Measurements from ENCODE around the gene GNAO1. TPM values are rescaled to one million over a fixed set of nuclear protein-coding genes. Genes with fewer than 3 reads are reported as not detected.

Gene GNAO1
- total and polyA plus RNA-seq, 7 donors = 0.35 to 1.9 (median 0.60) TPM

DNA sequence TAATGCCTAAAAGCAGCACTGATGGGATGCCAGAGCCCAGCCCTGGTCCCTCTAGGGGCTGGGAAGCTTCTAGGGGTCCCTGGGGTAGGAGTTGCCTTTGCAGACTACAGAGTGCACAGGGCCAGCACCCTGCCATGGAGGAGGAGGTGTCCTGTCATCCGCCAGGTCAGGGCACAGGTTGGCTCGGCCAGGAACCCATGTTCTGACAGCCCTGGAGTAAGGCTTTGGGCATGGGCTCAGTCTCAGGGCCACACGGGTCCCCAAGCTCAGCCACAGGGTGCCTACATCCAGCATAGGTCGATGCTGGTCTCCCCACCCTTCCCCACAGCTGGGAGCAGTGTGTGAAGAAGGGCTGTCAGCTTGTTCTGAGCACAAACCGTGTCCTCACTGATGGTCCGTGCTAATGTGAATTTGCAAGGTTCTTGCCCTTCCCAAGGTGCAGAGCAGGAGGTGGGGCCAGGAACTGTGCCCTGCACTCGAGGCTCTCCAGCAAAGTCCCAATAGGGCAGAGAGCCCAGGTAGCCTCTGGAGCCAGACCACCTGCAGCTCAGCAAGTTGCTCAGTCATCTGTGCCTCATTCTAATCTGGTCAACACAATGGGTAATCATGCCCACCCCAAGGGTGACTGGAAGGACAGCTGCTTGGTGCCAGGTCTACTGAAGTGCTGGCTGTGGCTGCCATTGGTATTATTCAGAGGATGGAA is 161.2 kb downstream of the GNAO1 start:
- no peaks in the 10 kb centered on the region for H3K36me3 ChIP-seq (ENCODE audit: insufficient read depth in 1 of 2, low read depth in 1 of 2)
- no peak overlapping the region for H3K27ac ChIP-seq
- no peak overlapping the region for H3K4me3 ChIP-seq
- H3K9me3 ChIP-seq = no peaks in the 10 kb centered on the region
- DNase-seq (peak in 1 of 2 donors; percentile 37), ATAC-seq (no peak)
- 67 to 73% (median 70%) methylated on average over 7 of the region's 7 CpGs for WGBS, 3 donors
- no peak for TF ChIP-seq CTCF (IDR thresholded peaks at IDR 0.05)
- peaks cover 6% of the 10 kb centered on the region for H3K4me1 ChIP-seq
- intact Hi-C loops (cut with DNase I) = no loop called here
- no peaks in the 10 kb centered on the region for H3K27me3 ChIP-seq (ENCODE audit: insufficient read depth in 3 of 3, low read length in 2 of 3)

DNA sequence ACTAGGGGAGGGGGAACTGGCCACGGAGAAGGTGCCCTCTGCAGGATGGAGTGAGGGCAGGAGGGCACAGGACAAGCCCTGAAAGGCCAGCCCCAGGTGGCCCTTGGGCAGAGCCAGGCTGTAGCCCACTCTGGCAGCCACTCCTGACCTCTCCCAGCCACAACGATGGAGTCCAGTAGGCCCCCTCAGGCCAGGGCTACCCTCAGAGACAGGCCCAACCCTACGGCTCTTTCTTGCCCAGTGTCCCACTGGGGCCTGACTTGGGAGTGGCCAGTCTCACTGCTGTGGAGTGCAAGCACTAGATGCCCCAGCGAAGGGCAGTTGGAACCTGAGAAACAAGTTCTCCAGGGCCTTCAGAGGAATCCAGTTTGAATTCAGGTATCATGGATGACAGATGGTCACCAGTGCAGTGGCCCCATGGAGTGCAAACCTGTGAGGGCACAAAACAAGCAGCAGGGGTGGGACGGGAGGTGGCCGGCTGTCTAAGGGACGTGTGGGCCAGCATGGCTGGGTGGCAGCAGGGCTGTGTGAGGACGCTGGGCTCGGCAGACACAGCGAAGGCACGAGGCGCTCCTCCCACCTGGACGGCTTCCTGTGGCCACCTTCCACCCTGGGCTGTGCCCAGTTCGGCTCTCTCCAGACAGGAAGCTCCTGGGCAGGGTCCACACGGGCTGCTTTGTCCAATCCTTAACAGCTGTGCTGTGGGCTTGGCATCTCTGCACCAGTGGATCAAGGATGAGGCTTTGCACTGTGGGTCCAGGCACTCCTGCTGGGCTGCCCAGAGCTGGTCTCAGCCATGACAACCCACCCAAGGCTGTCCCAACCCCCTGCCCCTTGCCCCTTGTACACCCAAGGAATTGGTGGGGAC is 162.0 kb downstream of the GNAO1 start:
- WGBS, 3 donors = 38 to 60% (median 42%) methylated on average over 14 to 15 of the region's 15 CpGs
- intact Hi-C loops (cut with DNase I) = no loop called here
- no peak overlapping the region for H3K27ac ChIP-seq

GRCh38 chr16:56354016-56354415 is 162.7 kb downstream of the GNAO1 start:
- intact Hi-C loops (cut with DNase I) = no loop called here
- no peak overlapping the region for H3K27ac ChIP-seq
- peaks cover 6% of the 10 kb centered on the region for H3K4me1 ChIP-seq
- WGBS, 3 donors = 92 to 95% (median 94%) methylated on average over 7 of the region's 7 CpGs
- no peak for TF ChIP-seq CTCF (IDR thresholded peaks at IDR 0.05)
- H3K36me3 ChIP-seq (ENCODE audit: insufficient read depth in 1 of 2, low read depth in 1 of 2) = no peaks in the 10 kb centered on the region
- no peaks in the 10 kb centered on the region for H3K27me3 ChIP-seq (ENCODE audit: insufficient read depth in 3 of 3, low read length in 2 of 3)
- DNase-seq = no peak
- H3K4me3 ChIP-seq = no peak overlapping the region
- no peaks in the 10 kb centered on the region for H3K9me3 ChIP-seq
- ATAC-seq = no peak

More for the DNA sequence above, 162.0 kb downstream of the GNAO1 start:
- peaks cover 6% of the 10 kb centered on the region for H3K4me1 ChIP-seq
- DNase-seq = peak in 1 of 2 donors; percentile 52
- TF ChIP-seq CTCF (IDR thresholded peaks at IDR 0.05) = no peak
- H3K9me3 ChIP-seq = no peaks in the 10 kb centered on the region
- peak in 2 of 4 donors; percentile 29 to 34 for ATAC-seq
- no peak overlapping the region for H3K4me3 ChIP-seq
- H3K36me3 ChIP-seq (ENCODE audit: insufficient read depth in 1 of 2, low read depth in 1 of 2) = no peaks in the 10 kb centered on the region
- H3K27me3 ChIP-seq (ENCODE audit: insufficient read depth in 3 of 3, low read length in 2 of 3) = no peaks in the 10 kb centered on the region

DNA sequence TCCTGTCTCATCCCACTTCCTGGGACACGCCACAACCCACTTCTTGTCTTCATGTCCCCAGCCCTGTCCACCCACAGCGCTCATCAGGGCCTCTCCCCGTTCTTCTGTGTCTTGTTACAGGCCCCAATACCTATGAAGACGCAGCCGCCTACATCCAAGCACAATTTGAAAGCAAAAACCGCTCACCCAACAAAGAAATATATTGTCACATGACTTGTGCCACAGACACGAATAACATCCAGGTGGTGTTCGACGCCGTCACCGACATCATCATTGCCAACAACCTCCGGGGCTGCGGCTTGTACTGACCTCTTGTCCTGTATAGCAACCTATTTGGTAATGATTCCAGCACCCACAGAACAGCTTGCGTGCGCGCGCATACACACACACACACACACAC is 163.5 kb downstream of the GNAO1 start:
- ATAC-seq (no peak), DNase-seq (peak in 1 of 2 donors; percentile 39)
- WGBS, 3 donors = 94 to 96% (median 95%) methylated on average over 17 of the region's 17 CpGs
- H3K4me3 ChIP-seq = no peak overlapping the region
- no peak for TF ChIP-seq CTCF (IDR thresholded peaks at IDR 0.05)
- no peaks in the 10 kb centered on the region for H3K9me3 ChIP-seq
- H3K36me3 ChIP-seq (ENCODE audit: insufficient read depth in 1 of 2, low read depth in 1 of 2) = no peaks in the 10 kb centered on the region
- H3K27ac ChIP-seq = no peak overlapping the region
- no peaks in the 10 kb centered on the region for H3K27me3 ChIP-seq (ENCODE audit: insufficient read depth in 3 of 3, low read length in 2 of 3)
- peaks cover 11% of the 10 kb centered on the region for H3K4me1 ChIP-seq
- intact Hi-C loops (cut with DNase I) = no loop called here

All from psoas muscle (tissue), 8 donors.